HepG2 (cell line): ENCODE data around the gene HDGF. TPM values are rescaled to one million over a fixed set of nuclear protein-coding genes. Genes with fewer than 3 reads are reported as not detected.

ENCODE experiments used
- ATAC-seq: fragments of 200-7000 bp; cut with Tn5 transposase; 3 replicates; pipeline ENCODE4 v1.9.1; 2020; ENCODE audit warnings: mild to moderate bottlenecking, moderate library complexity
- BruUV-seq: library from RNA; stranded (reverse); fragments of 400-500 nt; replicated peaks from 2 replicates; lab custom pipeline; 2021; lab: Mats Ljungman, UMichigan
- CTCF ChIA-PET: fragments of 300-600 bp; formaldehyde crosslinking; extraction: SDS; loops from one replicate; lab custom pipeline; 2021; ENCODE audit warnings: low total read pairs, inconsistent platforms, low intra/inter-chr PET ratio; lab: Yijun Ruan, JAX
- POLR2A ChIA-PET: fragments of 350-600 bp; sonication (Branson Sonifier 250); formaldehyde crosslinking; loops from one replicate; lab custom pipeline; 2020; ENCODE audit warnings: antibody characterized with exemption, inconsistent platforms; lab: Yijun Ruan, JAX
- DNase-seq: peaks from one replicate; pipeline ENCODE4 v3.0.0-alpha.2; 2015; ENCODE audit warnings: low spot score
- FAIRE-seq: peaks from 3 replicates; lab custom pipeline; 2011; peaks lifted over from hg19 to GRCh38; lab: Jason Lieb, UNC
- H2AFZ ChIP-seq: one replicate; pipeline ENCODE4 v1.6.1; 2011; ENCODE audit warnings: low read length, inconsistent platforms
- H3K27ac ChIP-seq: fragments of 300-600 bp; 3 replicates; pipeline ENCODE4 v1.8.0; 2011; ENCODE audit warnings: mixed run types, mild to moderate bottlenecking, mixed read lengths, low read length, inconsistent platforms; ENCODE audit not compliant: insufficient read depth; ENCODE audit errors: extremely low read length
- H3K27me3 ChIP-seq, 2 experiments: fragments of 200-600 bp in 1 of 2; 2 replicates in 1 of 2; 3 replicates in 1 of 2; pipeline versions ENCODE4 v1.6.0 to v1.8.0; 2011; ENCODE audit warnings: low read length in 2 of 2, mild to moderate bottlenecking in 2 of 2, moderate library complexity in 2 of 2, inconsistent platforms in 1 of 2; ENCODE audit not compliant: insufficient read depth in 2 of 2, control insufficient read depth in 1 of 2
- H3K36me3 ChIP-seq, 2 experiments: fragments of 200-600 bp in 1 of 2; replicated peaks in 1 of 2; 2 replicates in 1 of 2; 3 replicates in 1 of 2; pipeline versions ENCODE4 v1.5.1 to v1.8.0; 2011; ENCODE audit warnings: low read length in 2 of 2, inconsistent platforms in 1 of 2; ENCODE audit not compliant: insufficient read depth in 2 of 2, control insufficient read depth in 1 of 2
- H3K4me1 ChIP-seq: 2 replicates; pipeline ENCODE4 v1.5.1; 2012; ENCODE audit warnings: low read length, inconsistent platforms; ENCODE audit not compliant: insufficient read depth
- H3K4me2 ChIP-seq: 2 replicates; pipeline ENCODE4 v1.6.0; 2011; ENCODE audit warnings: low read depth, low read length, inconsistent platforms
- H3K4me3 ChIP-seq, 3 experiments: fragments of 200-600 bp in 1 of 3; sonication (generic), shearing (Covaris generic) in 1 of 3; replicated peaks in 1 of 3; 2 replicates each; pipeline ENCODE4 v1.5.1; 2011 to 2016; ENCODE audit warnings: low read length in 3 of 3, inconsistent platforms in 2 of 3, low read depth in 2 of 3, mild to moderate bottlenecking in 2 of 3, control low read depth in 1 of 3, mixed read lengths in 1 of 3; ENCODE audit not compliant: insufficient read depth in 1 of 3
- H3K79me2 ChIP-seq: one replicate; pipeline ENCODE4 v1.6.1; 2011; ENCODE audit warnings: low read length, inconsistent platforms; ENCODE audit not compliant: insufficient read depth
- H3K9ac ChIP-seq: 2 replicates; pipeline ENCODE4 v1.6.0; 2011; ENCODE audit warnings: mild to moderate bottlenecking, low read depth, low read length, inconsistent platforms; ENCODE audit not compliant: insufficient read depth
- H3K9me3 ChIP-seq: 2 replicates; pipeline ENCODE4 v1.5.1; 2012; ENCODE audit warnings: mild to moderate bottlenecking, low read length
- H4K20me1 ChIP-seq: 2 replicates; pipeline ENCODE4 v1.6.0; 2011; ENCODE audit warnings: inconsistent platforms, mild to moderate bottlenecking, low read length, moderate library complexity; ENCODE audit not compliant: insufficient read depth
- DNMT3B ChIP-seq: conservative IDR thresholded peaks from 2 replicates; pipeline ENCODE4 v1.6.1; 2016; ENCODE audit warnings: missing biosample characterization, control low read depth
- ISL2 ChIP-seq: sonication (generic); formaldehyde crosslinking; IDR thresholded peaks from 2 replicates; pipeline ENCODE4 v1.5.0; 2020; ENCODE audit warnings: missing genetic modification reagents
- MAFF ChIP-seq: IDR thresholded peaks from 2 replicates; pipeline ENCODE4 v1.6.1; 2011; ENCODE audit warnings: low read depth, low read length, improper control_type of control experiment
- MAFK ChIP-seq, 2 experiments: IDR thresholded peaks in 1 of 2; conservative IDR thresholded peaks in 1 of 2; 2 replicates each; pipeline ENCODE4 v1.6.1; 2011; ENCODE audit warnings: improper control_type of control experiment in 2 of 2, low read length in 2 of 2
- NFIB ChIP-seq: sonication (generic); formaldehyde crosslinking; IDR thresholded peaks from 2 replicates; pipeline ENCODE4 v1.9.0; 2021; ENCODE audit warnings: missing genetic modification reagents, mild to moderate bottlenecking, borderline replicate concordance
- NKX3-1 ChIP-seq: sonication (generic); formaldehyde crosslinking; IDR thresholded peaks from 2 replicates; pipeline ENCODE4 v1.5.0; 2020; ENCODE audit warnings: missing genetic modification reagents
- ZNF296 ChIP-seq: sonication (generic); formaldehyde crosslinking; conservative IDR thresholded peaks from 2 replicates; pipeline ENCODE4 v1.5.0; 2020; ENCODE audit warnings: mild to moderate bottlenecking, missing genetic modification reagents
- ZNF629 ChIP-seq: sonication (generic); formaldehyde crosslinking; conservative IDR thresholded peaks from 2 replicates; pipeline ENCODE4 v1.5.0; 2020; ENCODE audit warnings: missing genetic modification reagents
- ZNF724P ChIP-seq: sonication (generic); formaldehyde crosslinking; IDR thresholded peaks from 2 replicates; pipeline ENCODE4 v1.8.0; 2022; ENCODE audit warnings: missing genetic modification reagents, borderline replicate concordance
- ZNF777 ChIP-seq: sonication (generic); formaldehyde crosslinking; IDR thresholded peaks from 2 replicates; pipeline ENCODE4 v1.4.0; 2020; ENCODE audit warnings: missing genetic modification reagents
- WGBS: methylation state at CpG from one replicate; pipeline ENCODE4 v1.1.6; 2017; ENCODE audit warnings: low lambda C conversion rate; 5-methylcytosine and 5-hydroxymethylcytosine counted together
- in situ Hi-C: cut with HindIII; loops from 2 replicates; pipeline ENCODE4 v1.10.0; 2017; ENCODE audit warnings: low pct_unique_long_range_greater_than_20kb; ENCODE audit not compliant: extremely low pct_ligation_motif_present
- intact Hi-C: fragments of 100-400 bp; cut with micrococcal nuclease; formaldehyde crosslinking; loops from one replicate; pipeline ENCODE4 v1.10.0; 2022; ENCODE audit not compliant: unreplicated experiment
- polyA plus RNA-seq, 8 experiments: library from polyadenylated mRNA; depleted of rRNA in 3 of 8; stranded (reverse) in 7 of 8; unstranded in 1 of 8; fragments of >200 nt; fragmentation: Illumina TruSeq in 4 of 8; extraction: Trizol in 4 of 8; gene quantifications; 2 replicates each; pipeline versions ENCODE4 v1.2.1 to v1.2.3, GENCODE V29; 2011 to 2016; ENCODE audit warnings: low read depth in 4 of 8, missing spikeins in 1 of 8, mixed read lengths in 1 of 8; ENCODE audit not compliant: insufficient read depth in 1 of 8
- total RNA-seq, 5 experiments: library from RNA; depleted of rRNA; stranded (reverse); fragments of >200 nt; fragmentation: Illumina TruSeq; extraction: Trizol; gene quantifications; 2 replicates each; pipeline ENCODE4 v1.2.3, GENCODE V29; 2016; ENCODE audit warnings: low read depth in 1 of 5
- TF ChIP-seq, protein P1 (sequence below): sonication (generic); formaldehyde crosslinking; IDR thresholded peaks from 2 replicates; pipeline ENCODE4 v1.4.0; 2020; ENCODE audit warnings: missing genetic modification reagents, borderline replicate concordance

Gene HDGF
- total and polyA plus RNA-seq, 2 of the 13 experiments (the other 11 are each of a cell fraction or from before 2014, with no cell fraction given) = 156 to 196 TPM

- Histone ChIP-seq H3K9ac (peak overlapping the region; percentile 91), H3K9me3 (no peaks in the 10 kb centered on the region), H3K27me3 (no peaks in the 10 kb centered on the region; a peak in 1 of 5 replicates), H3K27ac (peak overlapping the region; percentile 83), H3K4me3 (peak overlapping the region; percentile 78 to 93 (median 81)), H4K20me1 (no peaks in the 10 kb centered on the region), H3K36me3 (peaks cover 10 to 33% of the 10 kb centered on the region in 2 experiments; a peak in 4 of 5 replicates), H3K4me1 (peaks cover 16% of the 10 kb centered on the region), H2AFZ (no peak overlapping the region), H3K4me2 (peak overlapping the region; percentile 98), H3K79me2 (peaks cover 11% of the 10 kb centered on the region)
- intact Hi-C loops = no loop called here
- POLR2A ChIA-PET = interaction anchor here (0.7 to 3.3 kb wide), 9 partner anchors 8 to 79 kb away, joined by 3 to 125 read pairs (median 10); partner anchors contain the start of genes HDGF, ISG20L2, METTL25B and NES
- in situ Hi-C loops = no loop called here
- 11% methylated on average over 4 of the region's 7 CpGs for whole genome bisulfite sequencing
- TSS peak; percentile 26 for BruUV-seq
- peak; percentile 1; the same call in 2 of the 3 replicates for ATAC-seq
- TF ChIP-seq MAFK (conservative IDR thresholded peaks at IDR 0.05 in 1 of 2, IDR thresholded peaks at IDR 0.05 in 1 of 2; ENCODE audit: low read length in 2 of 2) (peak; percentile 51 to 69; a peak in 2 of 4 replicates), ISL2 (CRISPR knock-in tag) (no peak), ZNF296 (CRISPR knock-in tag) (no peak), ZNF777 (CRISPR knock-in tag) (no peak), NFIB (no peak), ZNF724P (CRISPR knock-in tag) (0 out of 2 replicates have a peak, but pooled peaks have one; percentile 14), ZNF629 (peak; percentile 63), MAFF (peak; percentile 64; the same call in 1 of the 2 replicates), NKX3-1 (CRISPR knock-in tag) (0 out of 2 replicates have a peak, but pooled peaks have one; percentile 10), DNMT3B (CRISPR knock-in tag) (no peak)
- TF ChIP-seq, protein P1, sequence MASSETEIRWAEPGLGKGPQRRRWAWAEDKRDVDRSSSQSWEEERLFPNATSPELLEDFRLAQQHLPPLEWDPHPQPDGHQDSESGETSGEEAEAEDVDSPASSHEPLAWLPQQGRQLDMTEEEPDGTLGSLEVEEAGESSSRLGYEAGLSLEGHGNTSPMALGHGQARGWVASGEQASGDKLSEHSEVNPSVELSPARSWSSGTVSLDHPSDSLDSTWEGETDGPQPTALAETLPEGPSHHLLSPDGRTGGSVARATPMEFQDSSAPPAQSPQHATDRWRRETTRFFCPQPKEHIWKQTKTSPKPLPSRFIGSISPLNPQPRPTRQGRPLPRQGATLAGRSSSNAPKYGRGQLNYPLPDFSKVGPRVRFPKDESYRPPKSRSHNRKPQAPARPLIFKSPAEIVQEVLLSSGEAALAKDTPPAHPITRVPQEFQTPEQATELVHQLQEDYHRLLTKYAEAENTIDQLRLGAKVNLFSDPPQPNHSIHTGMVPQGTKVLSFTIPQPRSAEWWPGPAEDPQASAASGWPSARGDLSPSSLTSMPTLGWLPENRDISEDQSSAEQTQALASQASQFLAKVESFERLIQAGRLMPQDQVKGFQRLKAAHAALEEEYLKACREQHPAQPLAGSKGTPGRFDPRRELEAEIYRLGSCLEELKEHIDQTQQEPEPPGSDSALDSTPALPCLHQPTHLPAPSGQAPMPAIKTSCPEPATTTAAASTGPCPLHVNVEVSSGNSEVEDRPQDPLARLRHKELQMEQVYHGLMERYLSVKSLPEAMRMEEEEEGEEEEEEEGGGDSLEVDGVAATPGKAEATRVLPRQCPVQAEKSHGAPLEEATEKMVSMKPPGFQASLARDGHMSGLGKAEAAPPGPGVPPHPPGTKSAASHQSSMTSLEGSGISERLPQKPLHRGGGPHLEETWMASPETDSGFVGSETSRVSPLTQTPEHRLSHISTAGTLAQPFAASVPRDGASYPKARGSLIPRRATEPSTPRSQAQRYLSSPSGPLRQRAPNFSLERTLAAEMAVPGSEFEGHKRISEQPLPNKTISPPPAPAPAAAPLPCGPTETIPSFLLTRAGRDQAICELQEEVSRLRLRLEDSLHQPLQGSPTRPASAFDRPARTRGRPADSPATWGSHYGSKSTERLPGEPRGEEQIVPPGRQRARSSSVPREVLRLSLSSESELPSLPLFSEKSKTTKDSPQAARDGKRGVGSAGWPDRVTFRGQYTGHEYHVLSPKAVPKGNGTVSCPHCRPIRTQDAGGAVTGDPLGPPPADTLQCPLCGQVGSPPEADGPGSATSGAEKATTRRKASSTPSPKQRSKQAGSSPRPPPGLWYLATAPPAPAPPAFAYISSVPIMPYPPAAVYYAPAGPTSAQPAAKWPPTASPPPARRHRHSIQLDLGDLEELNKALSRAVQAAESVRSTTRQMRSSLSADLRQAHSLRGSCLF = no peak
- DNase-seq = no peak
- no peak for FAIRE-seq
- CTCF ChIA-PET = no interaction called here
Measured at GRCh38 chr1:156740237-156740740, 11.2 kb downstream of the HDGF start.
